ENCODE data around the gene SMG7.

The SMG7 gene

DNA sequence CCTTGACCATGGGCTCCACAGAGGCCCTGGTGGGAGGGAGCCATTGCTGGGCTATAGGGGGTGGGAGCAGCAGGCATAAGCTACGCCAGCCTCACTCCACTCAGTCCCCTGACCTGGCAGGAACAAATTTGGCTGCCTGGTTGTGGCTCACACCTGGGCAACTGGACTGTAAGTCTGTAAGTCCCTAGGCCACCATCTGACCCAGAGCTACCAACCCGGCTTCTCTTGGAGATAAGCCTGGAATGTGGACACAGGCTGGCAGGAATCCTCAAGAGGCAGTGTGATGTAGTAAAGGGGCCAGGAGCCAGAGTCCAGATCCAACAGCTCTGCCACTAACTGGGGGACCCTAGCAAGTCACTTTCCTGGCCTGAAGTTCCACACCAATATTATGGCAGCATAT, 106.6 kb downstream of the SMG7 start:
- H3K4me3 ChIP-seq (ENCODE audit: low read length): no peak overlapping the region
- no peak for DNase-seq (ENCODE audit: low read depth, low spot score)

DNA sequence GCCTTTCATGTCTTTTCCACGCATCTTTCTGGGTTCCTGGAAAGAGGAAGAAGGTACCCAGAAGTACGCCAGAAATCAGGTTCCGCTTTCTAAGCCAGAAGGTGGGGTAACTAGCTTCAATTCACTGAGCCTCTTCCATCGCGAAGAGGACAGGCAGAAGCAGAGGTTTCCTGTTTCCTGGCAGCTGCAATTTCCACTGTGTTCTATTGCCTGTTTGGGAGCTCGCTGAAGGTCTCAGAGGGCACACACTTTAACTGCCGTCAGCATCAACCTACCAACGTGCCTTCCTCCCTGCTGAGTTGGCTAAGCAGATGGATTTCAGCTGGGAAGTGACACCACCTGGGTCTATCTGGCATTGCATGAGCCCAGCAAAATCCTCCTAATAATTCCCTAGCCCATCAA, 108.0 kb downstream of the SMG7 start:
- H3K4me3 ChIP-seq (ENCODE audit: low read length): no peak overlapping the region
- DNase-seq (ENCODE audit: low read depth, low spot score): peak; percentile 76

DNA sequence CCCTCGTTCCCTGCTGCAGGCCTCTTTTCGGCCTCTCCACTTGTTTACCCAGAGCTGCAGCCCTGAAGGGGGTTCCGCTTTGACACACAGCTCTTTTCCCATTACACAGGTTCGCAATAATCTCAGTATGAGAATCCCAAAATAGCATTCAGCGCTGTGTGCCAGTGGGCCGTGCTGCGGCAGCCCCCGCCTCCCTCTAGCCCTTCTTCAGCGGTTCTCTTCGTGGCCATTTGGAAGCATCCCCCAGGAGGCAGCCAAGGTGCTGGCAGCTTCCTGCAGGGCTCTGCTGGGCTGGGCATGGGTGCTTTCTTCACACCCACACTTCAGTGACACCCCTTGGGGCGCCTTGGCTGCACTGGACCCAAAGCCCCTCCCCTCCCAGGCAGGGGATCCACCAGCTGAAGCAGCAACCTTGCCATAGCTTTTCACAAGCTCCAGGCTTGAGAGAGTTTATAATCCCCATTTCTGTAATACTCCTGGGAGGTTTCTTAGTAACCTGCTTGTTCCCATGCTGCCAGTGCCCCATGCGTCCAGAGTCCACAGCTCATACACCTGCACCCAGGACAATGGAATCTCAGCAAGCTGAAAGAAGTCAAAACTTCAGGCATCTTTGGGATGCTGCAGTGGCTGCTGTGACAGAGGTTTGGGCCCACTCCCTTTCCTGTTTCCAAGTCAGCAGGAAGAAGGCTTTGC, 109.9 kb downstream of the SMG7 start:
- no peak overlapping the region for H3K4me3 ChIP-seq (ENCODE audit: low read length)
- no peak for DNase-seq (ENCODE audit: low read depth, low spot score)

DNA sequence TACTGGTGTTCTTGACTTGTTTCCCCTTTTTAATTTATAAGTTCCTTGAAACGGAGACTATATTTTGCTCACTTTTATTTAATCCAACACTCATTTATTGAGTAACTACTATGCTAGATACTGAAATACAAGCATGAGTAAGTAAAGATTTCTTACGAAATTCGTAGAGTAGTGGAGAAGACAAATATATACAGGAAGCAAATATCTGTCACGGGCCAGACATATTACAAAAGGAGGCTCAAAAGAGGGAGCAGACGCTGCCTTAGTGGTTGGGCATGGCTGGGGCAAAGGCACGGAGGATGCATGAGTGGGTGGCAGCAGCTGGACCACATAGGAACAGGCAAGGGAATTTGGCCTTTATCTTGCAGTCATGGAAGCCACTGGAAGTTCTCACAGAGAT, 111.2 kb downstream of the SMG7 start:
- DNase-seq (ENCODE audit: low read depth, low spot score): no peak
- H3K4me3 ChIP-seq (ENCODE audit: low read length): no peak overlapping the region

DNA sequence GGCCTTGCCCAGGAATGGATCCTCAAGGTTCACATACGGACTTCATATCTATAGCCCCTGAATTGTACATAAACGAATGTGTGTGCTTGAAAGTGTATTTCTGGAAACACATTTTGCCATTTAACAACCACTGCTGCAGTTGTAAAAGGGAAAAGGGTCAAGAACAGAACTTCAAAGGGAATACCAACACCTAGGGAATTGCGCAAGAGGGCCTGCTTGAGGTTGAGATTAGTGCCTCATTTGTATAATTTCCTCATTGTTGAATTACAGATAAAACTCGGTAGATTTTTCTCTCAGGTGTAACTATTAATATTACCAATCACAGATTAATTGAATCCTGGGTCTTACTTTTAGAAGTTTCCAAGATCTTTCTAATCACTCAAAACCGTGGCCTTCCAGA, 111.8 kb downstream of the SMG7 start:
- H3K4me3 ChIP-seq (ENCODE audit: low read length): no peak overlapping the region
- no peak for DNase-seq (ENCODE audit: low read depth, low spot score)

DNA sequence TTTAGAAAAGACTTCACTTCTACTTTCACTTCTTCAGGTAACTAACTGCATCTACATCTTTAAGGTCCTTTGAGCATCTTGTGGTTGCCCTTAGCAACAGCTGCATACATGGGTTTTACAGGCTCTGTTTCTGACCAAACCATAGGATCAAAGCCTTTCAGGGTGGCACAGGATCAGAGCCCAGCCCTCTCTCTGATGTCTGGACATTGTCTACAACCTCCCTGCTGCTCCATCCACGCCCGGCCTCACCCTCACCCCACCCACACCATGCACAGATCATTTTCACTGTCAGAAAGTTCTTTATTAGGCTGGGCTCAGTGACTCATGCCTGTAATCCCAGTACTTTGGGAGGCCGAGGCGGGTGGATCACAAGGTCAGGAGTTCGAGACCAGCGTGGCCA, 112.7 kb downstream of the SMG7 start:
- no peak for DNase-seq (ENCODE audit: low read depth, low spot score)
- no peak overlapping the region for H3K4me3 ChIP-seq (ENCODE audit: low read length)

DNA sequence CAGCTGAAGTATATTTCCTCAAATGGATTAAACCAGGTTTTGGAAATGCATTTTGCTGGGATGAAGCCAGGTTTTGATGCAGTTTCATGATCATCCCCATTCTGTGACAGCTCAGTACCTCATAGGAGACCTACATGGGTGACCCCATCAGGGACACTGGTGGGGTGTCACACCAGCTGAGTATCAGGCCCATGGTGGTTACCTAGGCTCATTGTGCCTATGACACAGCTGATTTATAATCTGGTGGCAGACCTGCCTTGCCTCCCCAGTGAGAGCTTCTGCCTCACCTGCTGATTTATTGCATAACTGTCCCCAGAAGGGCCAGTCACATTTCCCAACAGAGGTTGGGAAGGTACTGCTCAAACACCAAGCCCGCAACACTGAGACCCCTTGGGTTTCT, 114.2 kb downstream of the SMG7 start:
- no peak for DNase-seq (ENCODE audit: low read depth, low spot score)
- H3K4me3 ChIP-seq (ENCODE audit: low read length): no peak overlapping the region

DNA sequence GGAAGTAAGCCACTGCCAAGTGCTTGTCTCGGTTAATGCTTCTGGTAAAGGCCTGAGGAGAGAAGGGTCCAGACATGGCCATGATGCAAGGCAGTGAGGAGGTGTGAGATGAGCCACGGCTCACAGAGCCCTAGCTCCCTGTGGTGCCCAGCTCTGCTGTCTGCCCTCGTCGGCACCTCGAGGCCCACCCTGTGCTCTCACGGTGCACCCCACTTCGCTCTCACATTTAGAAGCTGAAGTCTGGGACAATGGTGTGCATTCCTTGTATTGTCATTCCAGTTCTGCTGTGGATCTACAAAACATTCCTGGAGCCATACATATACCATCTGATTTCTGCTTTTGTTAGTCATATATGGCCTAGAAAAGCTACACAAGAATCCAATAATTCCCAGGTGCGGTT, 114.6 kb downstream of the SMG7 start:
- no peak overlapping the region for H3K4me3 ChIP-seq (ENCODE audit: low read length)
- DNase-seq (ENCODE audit: low read depth, low spot score): no peak

DNA sequence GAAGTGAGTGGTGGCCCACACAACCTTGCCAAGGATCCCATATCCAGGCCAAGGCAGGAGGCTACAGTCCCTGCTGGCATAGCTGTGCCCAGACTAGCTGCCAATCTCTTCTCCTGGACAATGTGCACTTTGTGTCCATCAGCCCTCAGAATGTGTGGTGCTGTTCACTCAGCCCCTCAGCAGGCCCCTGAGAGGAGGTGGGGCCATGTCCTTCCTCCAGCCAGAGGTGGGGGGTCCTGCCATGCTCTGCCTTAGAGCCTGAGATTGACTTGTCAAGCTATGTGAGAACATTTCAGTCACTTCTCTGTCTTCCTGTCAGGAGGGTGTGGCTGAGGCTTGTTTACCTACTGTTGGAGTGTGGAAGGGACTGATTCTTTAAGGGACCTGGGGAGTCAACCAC, 116.5 kb downstream of the SMG7 start:
- H3K4me3 ChIP-seq (ENCODE audit: low read length): no peak overlapping the region
- no peak for DNase-seq (ENCODE audit: low read depth, low spot score)

DNA sequence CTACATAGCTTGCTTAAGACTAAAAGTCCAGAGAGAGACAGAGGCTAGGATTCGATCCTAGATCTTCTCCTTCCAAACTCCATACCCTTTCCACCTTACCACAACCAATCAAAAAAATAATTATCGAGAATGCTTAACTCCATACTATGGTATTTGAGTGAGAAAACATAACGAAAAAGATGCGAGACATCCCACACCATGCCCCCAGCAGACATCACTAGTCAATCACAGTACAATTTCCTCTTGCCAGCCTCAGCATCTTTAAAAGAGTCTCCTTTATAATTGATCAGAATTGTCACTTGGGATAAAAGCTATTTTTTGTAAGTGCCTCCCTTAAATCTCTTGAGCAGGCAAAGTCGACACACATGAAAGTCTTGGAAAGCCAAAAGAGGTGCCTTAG, 117.1 kb downstream of the SMG7 start:
- DNase-seq (ENCODE audit: low read depth, low spot score): no peak
- no peak overlapping the region for H3K4me3 ChIP-seq (ENCODE audit: low read length)

DNA sequence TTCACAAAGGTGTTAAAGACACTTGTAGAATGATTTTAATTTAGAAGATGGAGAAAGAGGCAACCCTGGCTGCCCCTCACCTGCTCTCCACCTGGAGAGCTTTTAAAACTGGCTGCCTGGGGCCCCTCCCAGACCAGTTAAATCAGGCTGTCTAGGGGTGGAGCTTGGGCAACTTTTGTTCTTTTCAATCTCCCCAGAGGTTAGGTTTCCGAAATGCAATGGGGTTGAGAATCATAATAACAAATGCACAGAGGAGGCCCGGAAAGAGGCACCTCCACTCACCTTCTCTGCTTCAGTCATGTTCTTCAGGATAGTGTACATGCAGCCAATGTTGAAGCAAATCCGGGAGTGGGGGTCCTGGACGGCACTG, 117.6 kb downstream of the SMG7 start:
- no peak for DNase-seq (ENCODE audit: low read depth, low spot score)
- no peak overlapping the region for H3K4me3 ChIP-seq (ENCODE audit: low read length)

DNA sequence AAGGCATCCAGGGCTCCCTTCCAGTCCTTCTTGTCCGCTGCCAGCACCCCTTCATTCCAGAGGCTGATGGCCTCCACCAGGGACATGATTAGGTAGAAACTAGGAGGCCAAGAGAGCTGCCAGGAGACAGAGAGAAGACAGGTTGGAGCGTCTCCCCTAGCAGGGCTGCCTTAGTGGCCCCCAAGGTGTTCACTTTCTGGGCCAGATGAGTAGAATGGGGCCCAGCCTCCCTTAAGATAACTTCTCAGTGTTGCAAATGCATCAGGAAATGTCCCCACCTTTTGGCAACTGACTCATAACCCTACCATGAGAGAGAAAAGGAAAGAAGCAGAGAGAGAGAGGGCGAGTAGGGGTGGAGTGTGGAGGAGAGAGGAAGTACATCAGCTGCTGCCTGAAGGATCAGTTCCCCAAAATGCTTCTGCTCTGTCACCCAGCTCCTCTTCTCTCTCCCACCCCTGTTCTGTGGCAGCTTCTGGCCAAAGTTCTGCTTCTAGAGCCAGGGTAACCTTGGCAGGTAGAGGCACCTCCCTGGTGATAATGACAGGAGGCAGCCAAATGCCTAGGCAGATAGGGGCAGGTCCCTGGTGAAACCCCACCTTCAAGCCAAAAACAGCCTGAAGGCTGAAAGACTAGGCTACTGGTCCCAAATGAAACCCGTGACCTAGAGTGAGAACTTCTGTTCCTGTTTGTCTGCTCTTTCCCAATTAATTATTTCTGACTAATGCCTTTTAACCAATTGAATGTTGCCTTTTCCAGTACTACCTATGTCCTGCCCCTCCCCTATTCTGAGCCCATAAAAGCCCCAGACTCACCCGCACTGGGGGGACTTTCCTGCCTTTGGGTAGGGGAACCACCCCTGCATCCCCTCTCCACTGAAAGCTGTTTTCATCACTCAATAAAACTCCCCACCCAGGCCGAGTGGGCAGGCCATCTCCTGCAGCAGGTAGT, 118.2 kb downstream of the SMG7 start, which contains the start of gene NCF2:
Gene NCF2, minus strand, starts transcription at position 216 of the 948 bp plus-strand sequence. Its CDS starts 130 bp downstream, at position 86.
- H3K4me3 ChIP-seq (ENCODE audit: low read length): no peak within 1 kb of the TSS
- peak; percentile 28 for DNase-seq (ENCODE audit: low read depth, low spot score)

DNA sequence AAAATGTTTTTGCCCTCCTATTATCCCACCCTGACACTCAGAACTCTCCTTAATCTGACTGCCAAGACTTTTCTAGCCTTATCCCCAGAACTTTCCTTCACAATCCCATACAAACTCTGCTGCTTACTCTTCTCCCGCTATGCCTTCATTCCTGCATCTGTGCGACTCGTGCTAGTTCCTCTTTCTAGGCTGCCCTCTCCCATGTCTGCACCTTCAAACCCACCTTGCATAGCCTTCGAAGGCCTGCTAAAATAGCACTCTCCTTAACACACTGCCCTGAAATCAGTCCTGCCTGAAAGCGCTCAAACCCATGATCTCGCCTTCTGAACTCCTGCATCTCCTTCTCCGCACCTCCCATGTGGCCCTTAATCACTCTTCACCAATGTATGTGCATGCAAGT, 120.4 kb downstream of the SMG7 start:
- DNase-seq (ENCODE audit: low read depth, low spot score): no peak
- no peak overlapping the region for H3K4me3 ChIP-seq (ENCODE audit: low read length)

DNA sequence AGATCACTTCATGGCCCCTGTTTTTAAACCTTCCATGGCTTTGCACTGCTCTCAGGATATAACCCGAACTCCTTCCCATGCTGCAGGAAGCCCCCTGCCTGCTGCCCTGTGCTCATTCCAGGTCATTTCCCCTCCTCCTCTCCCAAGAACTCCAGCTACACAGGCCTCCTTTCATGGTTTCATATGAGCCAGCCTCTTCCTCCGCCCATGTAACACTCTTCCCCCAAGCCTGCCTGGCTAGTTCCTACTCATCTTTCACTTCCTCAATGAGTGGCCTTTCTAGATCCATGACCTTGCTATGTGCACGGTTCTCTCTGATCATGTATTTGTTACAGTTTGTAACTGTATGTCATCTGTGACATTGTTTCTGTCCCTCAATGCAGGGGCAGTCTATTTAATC, 121.1 kb downstream of the SMG7 start:
- H3K4me3 ChIP-seq (ENCODE audit: low read length): no peak overlapping the region
- DNase-seq (ENCODE audit: low read depth, low spot score): no peak

DNA sequence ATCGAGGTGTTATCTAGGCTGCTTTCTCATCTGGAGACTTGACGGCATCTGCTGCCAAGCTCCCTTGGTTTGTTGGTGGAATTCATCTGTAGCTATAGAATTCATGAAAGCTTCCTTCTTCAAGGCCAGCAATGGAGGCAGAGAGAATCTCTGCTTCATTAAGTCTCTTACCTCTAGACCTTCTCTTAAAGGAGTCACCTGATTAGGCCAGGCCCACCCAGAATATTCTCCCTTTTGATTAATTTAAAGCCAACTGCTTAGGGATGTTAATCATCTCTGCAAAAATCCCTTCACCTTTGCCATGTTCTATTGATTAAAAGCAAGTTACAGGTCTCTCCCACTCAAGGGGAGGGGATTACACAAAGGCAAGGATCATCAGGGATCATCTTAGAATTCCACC, 123.2 kb downstream of the SMG7 start:
- no peak overlapping the region for H3K4me3 ChIP-seq (ENCODE audit: low read length)
- no peak for DNase-seq (ENCODE audit: low read depth, low spot score)

DNA sequence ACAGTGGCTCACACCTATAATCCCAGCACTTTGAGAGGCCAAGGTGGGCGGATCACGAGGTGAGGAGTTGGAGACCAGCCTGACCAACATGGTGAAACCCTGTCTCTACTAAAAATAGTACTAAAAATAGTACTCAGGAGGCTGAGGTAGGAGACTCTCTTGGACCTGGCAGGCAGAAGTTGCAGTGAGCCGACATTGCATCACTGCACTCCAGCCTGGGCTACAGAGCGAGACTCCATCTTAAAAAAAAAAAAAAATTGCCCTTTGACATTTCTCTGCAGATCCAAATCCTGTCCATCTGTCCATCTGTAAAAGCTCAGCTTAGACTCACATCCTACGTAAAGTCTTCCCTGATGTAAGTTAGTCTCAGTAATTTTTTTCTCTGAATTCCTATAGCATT, 124.2 kb downstream of the SMG7 start:
- no peak overlapping the region for H3K4me3 ChIP-seq (ENCODE audit: low read length)
- no peak for DNase-seq (ENCODE audit: low read depth, low spot score)

DNA sequence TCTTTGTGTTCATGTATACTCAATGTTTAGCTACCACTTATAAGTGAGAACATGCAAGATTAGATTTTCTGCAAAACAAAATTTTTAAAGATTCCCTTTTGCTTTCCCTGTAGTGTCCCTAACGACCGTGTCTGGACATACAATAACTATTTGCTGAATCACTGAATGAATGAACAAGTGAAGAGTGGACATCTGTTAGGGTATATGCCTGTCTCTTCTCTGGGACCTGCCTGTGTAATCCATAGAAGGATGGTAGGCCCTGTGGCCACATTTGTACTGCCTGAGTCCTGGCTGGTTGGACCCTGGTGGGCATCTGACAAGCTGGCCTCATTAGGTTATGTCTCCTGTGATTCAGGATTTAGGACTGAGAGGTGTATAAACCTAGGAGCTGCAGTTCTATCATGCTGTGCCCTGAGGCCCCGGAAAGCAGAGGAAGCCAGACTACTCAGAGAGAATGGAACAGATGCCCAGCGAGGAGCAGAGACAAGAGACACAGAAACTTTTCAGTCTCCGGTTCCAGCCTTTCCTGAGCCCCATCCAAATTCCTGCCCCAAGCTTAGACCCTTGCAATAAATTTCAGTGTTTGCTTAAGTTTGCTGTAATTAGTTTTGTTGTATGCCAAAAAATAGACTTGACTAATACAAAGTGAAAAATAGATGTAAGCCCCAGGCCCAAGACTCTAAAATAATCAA, 125.5 kb downstream of the SMG7 start:
- H3K4me3 ChIP-seq (ENCODE audit: low read length): no peak overlapping the region
- no peak for DNase-seq (ENCODE audit: low read depth, low spot score)

DNA sequence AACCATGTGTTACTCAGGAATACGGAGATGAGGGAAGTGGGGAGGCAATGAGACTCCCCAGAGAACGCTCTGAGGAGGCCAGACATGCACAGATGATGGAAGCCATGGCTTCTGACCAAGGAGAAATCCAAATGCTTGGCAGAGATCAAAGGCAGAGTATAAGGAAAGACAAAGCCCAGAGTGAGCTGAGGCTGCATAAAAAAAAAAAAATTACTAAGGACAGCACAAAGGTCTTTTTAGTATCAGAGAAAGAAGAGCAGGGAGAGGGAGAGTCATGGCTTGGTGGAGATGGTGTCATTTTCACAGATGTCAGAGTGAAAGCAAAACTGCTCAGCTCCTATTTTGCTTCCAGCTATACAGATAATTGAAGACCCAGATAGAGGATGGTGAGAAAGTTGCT, 126.1 kb downstream of the SMG7 start:
- no peak for DNase-seq (ENCODE audit: low read depth, low spot score)
- no peak overlapping the region for H3K4me3 ChIP-seq (ENCODE audit: low read length)

DNA sequence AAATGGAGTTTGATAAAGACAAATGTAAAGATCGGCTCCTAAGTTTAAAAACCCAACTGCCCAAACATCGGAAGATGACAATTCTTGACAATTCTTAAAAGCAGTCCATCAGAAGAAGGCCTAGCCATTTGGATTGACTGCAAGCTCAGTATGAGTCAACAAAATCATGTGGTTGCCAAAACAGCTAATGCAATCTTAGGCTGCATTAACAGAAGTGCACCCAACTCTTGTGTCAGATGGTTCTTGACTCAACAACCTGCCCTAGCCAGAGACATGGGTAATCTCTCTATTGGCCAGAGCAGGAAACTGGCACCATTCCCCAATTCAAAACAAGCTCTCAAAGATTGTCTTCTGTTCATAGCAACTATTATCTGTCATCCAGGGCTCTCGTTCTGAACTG, 127.8 kb downstream of the SMG7 start:
- no peak for DNase-seq (ENCODE audit: low read depth, low spot score)
- no peak overlapping the region for H3K4me3 ChIP-seq (ENCODE audit: low read length)

DNA sequence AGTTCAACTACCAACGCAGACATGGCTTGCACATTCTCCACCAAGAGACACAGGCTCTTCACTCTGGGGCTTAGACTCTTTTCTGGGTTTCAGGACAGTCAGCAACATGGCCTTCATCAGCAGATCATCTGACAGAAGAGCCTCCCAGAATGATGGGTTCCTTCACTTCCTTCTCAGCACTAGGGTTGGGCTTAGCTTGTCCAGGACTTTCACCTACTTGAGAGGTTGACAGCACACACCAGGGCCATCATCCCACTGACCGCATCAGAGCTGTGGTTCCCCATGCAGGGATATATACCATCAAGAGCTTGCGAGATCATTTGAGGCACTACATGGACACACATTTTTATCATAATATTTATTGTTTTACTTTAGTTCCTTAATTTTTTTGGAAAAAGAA, 128.3 kb downstream of the SMG7 start:
- H3K4me3 ChIP-seq (ENCODE audit: low read length): no peak overlapping the region
- no peak for DNase-seq (ENCODE audit: low read depth, low spot score)

Data from Jurkat, Clone E6-1 (cell line).